Gastrocnemius medialis (tissue), 4 donors: Measurements from ENCODE around the gene COL1A1.

Experiments used
- CTCF ChIP-seq, 5 experiments: fragments of 450-650 bp in 3 of 5; fragments of 200-600 bp in 2 of 5; sonication (generic) in 2 of 5; IDR thresholded peaks in 4 of 5; conservative IDR thresholded peaks in 1 of 5; 1 replicate in 4 of 5; 2 replicates in 1 of 5; pipeline ENCODE4 v1.5.1; 2016 to 2019; ENCODE audit warnings: antibody characterized with exemption in 5 of 5, mild to moderate bottlenecking in 3 of 5, moderate library complexity in 3 of 5
- POLR2A ChIP-seq, 2 donors: fragments of 450-650 bp; IDR thresholded peaks; one replicate each; pipeline ENCODE4 v1.6.1; 2017; ENCODE audit warnings: antibody characterized with exemption in 2 of 2, mild to moderate bottlenecking in 2 of 2, moderate library complexity in 2 of 2

- no peak for TF ChIP-seq CTCF (IDR thresholded peaks at IDR 0.05 in 4 of 5, conservative IDR thresholded peaks at IDR 0.05 in 1 of 5)
- no peak for TF ChIP-seq POLR2A (IDR thresholded peaks at IDR 0.05)
Observed at GRCh38 chr17:50217591-50217990, 16.2 kb upstream of the COL1A1 start.
